ENCODE measurements around the gene DHX58.

DNA sequence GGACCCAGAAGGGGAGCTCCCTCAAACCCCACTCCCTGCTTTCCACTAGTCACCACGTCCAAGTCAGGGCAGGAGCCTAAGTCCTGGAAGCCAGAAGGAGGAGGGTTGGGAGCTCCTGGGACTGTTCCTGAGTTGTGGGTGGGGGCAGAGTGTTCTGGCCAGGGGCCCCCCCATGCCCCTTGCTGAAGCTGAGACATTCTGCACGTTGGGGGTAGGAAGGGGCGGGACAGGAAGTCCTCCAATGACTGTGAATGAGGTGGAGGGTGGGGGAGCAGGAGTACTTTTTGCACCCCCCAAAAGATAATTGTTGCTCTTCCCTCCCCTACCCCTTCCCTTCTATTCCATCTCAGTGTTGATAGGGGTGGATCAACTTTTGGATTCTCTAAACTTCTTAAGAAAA is 40.7 kb downstream of the DHX58 start:
- TF ChIP-seq, protein P1, sequence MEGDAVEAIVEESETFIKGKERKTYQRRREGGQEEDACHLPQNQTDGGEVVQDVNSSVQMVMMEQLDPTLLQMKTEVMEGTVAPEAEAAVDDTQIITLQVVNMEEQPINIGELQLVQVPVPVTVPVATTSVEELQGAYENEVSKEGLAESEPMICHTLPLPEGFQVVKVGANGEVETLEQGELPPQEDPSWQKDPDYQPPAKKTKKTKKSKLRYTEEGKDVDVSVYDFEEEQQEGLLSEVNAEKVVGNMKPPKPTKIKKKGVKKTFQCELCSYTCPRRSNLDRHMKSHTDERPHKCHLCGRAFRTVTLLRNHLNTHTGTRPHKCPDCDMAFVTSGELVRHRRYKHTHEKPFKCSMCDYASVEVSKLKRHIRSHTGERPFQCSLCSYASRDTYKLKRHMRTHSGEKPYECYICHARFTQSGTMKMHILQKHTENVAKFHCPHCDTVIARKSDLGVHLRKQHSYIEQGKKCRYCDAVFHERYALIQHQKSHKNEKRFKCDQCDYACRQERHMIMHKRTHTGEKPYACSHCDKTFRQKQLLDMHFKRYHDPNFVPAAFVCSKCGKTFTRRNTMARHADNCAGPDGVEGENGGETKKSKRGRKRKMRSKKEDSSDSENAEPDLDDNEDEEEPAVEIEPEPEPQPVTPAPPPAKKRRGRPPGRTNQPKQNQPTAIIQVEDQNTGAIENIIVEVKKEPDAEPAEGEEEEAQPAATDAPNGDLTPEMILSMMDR (conservative IDR thresholded peaks at IDR 0.05 in 1 of 2, IDR thresholded peaks at IDR 0.05 in 1 of 2; ENCODE audit: extremely low read depth in 1 of 2, insufficient read depth in 1 of 2, low read depth in 1 of 2, low read length in 2 of 2): no peak
- no peak for TF ChIP-seq EZH2 (IDR thresholded peaks at IDR 0.05; ENCODE audit: borderline replicate concordance, low read length)

Data from mammary epithelial cell (primary cell).